Gastrocnemius medialis (tissue), 4 donors: ENCODE measurements around the gene EYA4. TPM values are rescaled to one million over a fixed set of nuclear protein-coding genes. Genes with fewer than 3 reads are reported as not detected.

Source experiments
- ATAC-seq, 2 donors: fragments of 150-250 bp; one replicate each; pipeline ENCODE4 v1.9.1; 2016
- DNase-seq, 2 donors: peaks; one replicate each; pipeline ENCODE4 v3.0.0-alpha.2; 2019
- H3K27ac ChIP-seq, 4 donors: fragments of 200-600 bp; sonication (generic); 1 replicate in 1 of 4; 2 replicates in 3 of 4; pipeline ENCODE4 v1.5.1; 2016 to 2018; ENCODE audit warnings: mild to moderate bottlenecking in 2 of 4, moderate library complexity in 1 of 4
- H3K27me3 ChIP-seq, 3 donors: fragments of 200-600 bp; sonication (generic) in 2 of 3; 1 replicate in 1 of 3; 2 replicates in 2 of 3; pipeline versions ENCODE4 v1.5.1 to v1.6.0; 2016 to 2019; ENCODE audit warnings: mild to moderate bottlenecking in 1 of 3, moderate library complexity in 1 of 3
- H3K36me3 ChIP-seq, 2 donors: fragments of 200-600 bp; sonication (generic) in 1 of 2; one replicate each; pipeline ENCODE4 v1.5.1; 2017 to 2018
- H3K4me1 ChIP-seq, 2 donors: fragments of 200-600 bp; sonication (generic) in 1 of 2; one replicate each; pipeline ENCODE4 v1.5.1; 2016 to 2017; ENCODE audit warnings: mild to moderate bottlenecking in 2 of 2
- H3K4me3 ChIP-seq, 4 donors: fragments of 200-600 bp; sonication (generic) in 3 of 4; 1 replicate in 1 of 4; 2 replicates in 3 of 4; pipeline ENCODE4 v1.5.1; 2016 to 2019; ENCODE audit warnings: mild to moderate bottlenecking in 2 of 4
- H3K9me3 ChIP-seq, 3 donors: fragments of 200-600 bp; sonication (generic) in 2 of 3; 1 replicate in 1 of 3; 2 replicates in 2 of 3; pipeline ENCODE4 v1.5.1; 2016 to 2019
- POLR2A ChIP-seq, 2 donors: fragments of 450-650 bp; IDR thresholded peaks; one replicate each; pipeline ENCODE4 v1.6.1; 2017; ENCODE audit warnings: antibody characterized with exemption in 2 of 2, mild to moderate bottlenecking in 2 of 2, moderate library complexity in 2 of 2
- in situ Hi-C, 4 donors: fragments of 200-750 bp; cut with MboI; loops; one replicate each; pipeline versions ENCODE4 v1.15.0 to v1.8.0; 2017; ENCODE audit warnings: low sequenced_read_pairs in 4 of 4
- intact Hi-C: fragments of 100-400 bp; cut with DNase I; formaldehyde crosslinking; loops from one replicate; pipeline ENCODE4 v1.15.1; 2023; ENCODE audit warnings: low total_unique reads
- total RNA-seq, 4 donors: library from RNA; depleted of rRNA; stranded (reverse); fragments of >200 nt; gene quantifications; one replicate each; pipeline versions ENCODE4 v1.1.0 to v1.2.3, GENCODE V29; 2016
- TF ChIP-seq, protein P1 (sequence below), 5 experiments: fragments of 450-650 bp in 3 of 5; fragments of 200-600 bp in 2 of 5; sonication (generic) in 2 of 5; IDR thresholded peaks in 4 of 5; conservative IDR thresholded peaks in 1 of 5; 1 replicate in 4 of 5; 2 replicates in 1 of 5; pipeline ENCODE4 v1.5.1; 2016 to 2019; ENCODE audit warnings: antibody characterized with exemption in 5 of 5, mild to moderate bottlenecking in 3 of 5, moderate library complexity in 3 of 5

The EYA4 gene
- total RNA-seq, 4 donors from 2014 or later: 33.7 to 110 (median 62.1) TPM

DNA sequence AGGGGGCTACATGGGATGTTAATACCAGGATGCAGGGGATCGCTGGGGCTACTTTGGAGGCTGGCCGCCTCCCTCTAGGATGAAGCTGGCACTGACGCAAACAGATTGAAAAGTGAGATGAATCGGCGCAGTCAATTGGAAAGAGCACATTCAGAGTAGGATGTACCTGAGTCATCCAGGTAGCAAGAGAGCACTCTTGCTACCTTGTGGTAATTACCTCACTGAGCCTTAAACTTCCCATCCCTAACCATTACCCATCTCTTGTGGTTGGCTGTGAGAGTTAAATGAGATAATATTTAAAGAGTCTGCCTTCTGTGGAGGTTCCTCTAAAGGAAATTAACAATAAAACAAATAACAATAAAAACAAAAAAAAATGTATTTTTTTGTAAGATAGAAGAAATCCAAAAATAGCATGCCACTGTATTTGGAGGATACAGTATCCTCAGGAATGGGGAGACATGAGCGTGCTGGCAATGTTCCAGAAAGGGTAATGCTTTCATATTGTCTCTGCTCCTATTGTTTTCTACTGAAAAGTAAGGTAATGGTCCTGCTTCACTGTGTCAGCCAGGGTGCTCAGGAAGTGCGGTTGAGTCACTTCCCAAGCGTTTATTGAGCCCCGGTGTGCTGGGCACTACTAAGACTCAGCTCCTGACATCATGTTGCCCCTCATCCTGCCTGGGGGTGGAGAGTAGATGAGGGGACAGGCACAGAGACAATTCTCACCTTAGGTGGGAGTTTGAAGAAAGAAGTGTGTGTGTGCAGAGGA, 301.1 kb downstream of the EYA4 start:
- Histone ChIP-seq H3K36me3 (no peaks in the 10 kb centered on the region), H3K9me3 (no peaks in the 10 kb centered on the region), H3K27ac (no peak overlapping the region), H3K4me1 (peaks cover 0 to 5% of the 10 kb centered on the region in 2 donors), H3K4me3 (no peak overlapping the region), H3K27me3 (no peaks in the 10 kb centered on the region)
- ATAC-seq (no peak), DNase-seq (no peak)
- in situ Hi-C loops (no loop called here), intact Hi-C loops (no loop called here)
- no peak for TF ChIP-seq POLR2A (IDR thresholded peaks at IDR 0.05)
- TF ChIP-seq, protein P1, sequence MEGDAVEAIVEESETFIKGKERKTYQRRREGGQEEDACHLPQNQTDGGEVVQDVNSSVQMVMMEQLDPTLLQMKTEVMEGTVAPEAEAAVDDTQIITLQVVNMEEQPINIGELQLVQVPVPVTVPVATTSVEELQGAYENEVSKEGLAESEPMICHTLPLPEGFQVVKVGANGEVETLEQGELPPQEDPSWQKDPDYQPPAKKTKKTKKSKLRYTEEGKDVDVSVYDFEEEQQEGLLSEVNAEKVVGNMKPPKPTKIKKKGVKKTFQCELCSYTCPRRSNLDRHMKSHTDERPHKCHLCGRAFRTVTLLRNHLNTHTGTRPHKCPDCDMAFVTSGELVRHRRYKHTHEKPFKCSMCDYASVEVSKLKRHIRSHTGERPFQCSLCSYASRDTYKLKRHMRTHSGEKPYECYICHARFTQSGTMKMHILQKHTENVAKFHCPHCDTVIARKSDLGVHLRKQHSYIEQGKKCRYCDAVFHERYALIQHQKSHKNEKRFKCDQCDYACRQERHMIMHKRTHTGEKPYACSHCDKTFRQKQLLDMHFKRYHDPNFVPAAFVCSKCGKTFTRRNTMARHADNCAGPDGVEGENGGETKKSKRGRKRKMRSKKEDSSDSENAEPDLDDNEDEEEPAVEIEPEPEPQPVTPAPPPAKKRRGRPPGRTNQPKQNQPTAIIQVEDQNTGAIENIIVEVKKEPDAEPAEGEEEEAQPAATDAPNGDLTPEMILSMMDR (IDR thresholded peaks at IDR 0.05 in 4 of 5, conservative IDR thresholded peaks at IDR 0.05 in 1 of 5): no peak

DNA sequence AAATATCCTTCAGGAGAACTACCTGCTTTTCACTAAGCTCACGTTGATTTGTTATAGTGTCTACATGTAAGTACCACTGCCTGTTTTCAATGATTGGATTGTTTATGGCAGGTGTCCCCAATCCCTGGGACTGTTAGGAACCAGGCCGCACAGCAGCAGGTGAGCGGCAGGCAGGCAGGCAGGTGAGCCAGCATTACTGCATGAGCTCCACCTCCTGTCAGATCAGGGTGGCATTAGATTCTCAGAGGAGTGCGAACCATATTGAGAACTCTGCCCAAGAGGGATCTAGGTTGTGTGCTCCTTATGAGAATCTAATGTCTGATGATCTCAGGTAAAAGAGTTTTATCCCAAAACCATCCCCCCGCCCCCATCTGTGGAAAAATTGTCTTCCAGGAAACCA, 303.3 kb downstream of the EYA4 start:
- ATAC-seq: no peak
- Histone ChIP-seq H3K9me3 (no peaks in the 10 kb centered on the region), H3K36me3 (no peaks in the 10 kb centered on the region), H3K4me3 (no peak overlapping the region), H3K27ac (no peak overlapping the region), H3K4me1 (peaks cover 15 to 24% of the 10 kb centered on the region in 2 donors), H3K27me3 (no peaks in the 10 kb centered on the region)
- intact Hi-C loops (no loop called here), in situ Hi-C loops (no loop called here)
- DNase-seq: no peak
- no peak for TF ChIP-seq POLR2A (IDR thresholded peaks at IDR 0.05)
- TF ChIP-seq, protein P1 (IDR thresholded peaks at IDR 0.05 in 4 of 5, conservative IDR thresholded peaks at IDR 0.05 in 1 of 5): no peak

DNA sequence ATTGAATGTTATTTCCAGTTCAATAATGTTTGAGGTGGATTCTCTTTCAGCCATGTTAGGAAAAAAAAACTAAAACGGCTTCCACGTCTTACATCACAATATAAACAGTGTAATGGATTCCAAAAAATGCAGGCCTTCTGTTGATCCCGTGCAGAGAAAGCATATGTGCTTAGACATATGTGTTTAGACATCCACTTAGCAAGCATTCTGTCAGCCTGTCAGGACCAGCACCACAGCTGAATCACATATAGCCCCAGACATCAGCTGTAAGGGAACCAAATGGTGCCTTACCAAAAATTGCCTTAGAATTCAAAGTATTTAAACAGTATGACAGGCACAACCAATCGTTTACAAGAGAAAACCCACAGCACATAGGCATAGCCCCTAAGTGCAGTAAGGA, 304.9 kb downstream of the EYA4 start:
- Histone ChIP-seq H3K27ac (no peak overlapping the region), H3K27me3 (no peaks in the 10 kb centered on the region), H3K36me3 (no peaks in the 10 kb centered on the region), H3K4me3 (no peak overlapping the region), H3K4me1 (peaks cover 31 to 36% of the 10 kb centered on the region in 2 donors), H3K9me3 (no peaks in the 10 kb centered on the region)
- TF ChIP-seq POLR2A (IDR thresholded peaks at IDR 0.05): no peak
- TF ChIP-seq, protein P1 (IDR thresholded peaks at IDR 0.05 in 4 of 5, conservative IDR thresholded peaks at IDR 0.05 in 1 of 5): no peak
- in situ Hi-C loops: no loop called here
- no peak for ATAC-seq
- intact Hi-C loops: no loop called here
- no peak for DNase-seq

DNA sequence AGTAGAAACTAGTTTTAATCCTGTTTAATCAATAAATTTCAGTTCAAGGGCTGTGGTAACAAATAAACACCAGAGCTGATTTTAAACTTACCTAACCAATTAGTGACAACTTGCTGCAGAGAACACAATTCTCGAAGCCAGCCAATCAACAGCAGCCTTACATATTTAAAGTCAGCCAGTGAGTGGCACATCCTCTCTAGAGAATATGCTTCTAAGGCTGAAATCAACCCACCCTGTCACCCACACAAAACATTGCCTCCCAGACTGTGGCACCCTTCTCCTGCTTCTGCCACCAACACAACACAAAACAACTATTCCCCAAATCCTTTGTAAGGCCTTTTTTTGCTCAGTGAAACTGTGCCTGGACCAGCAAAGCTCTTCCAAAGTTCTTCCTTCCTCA, 306.0 kb downstream of the EYA4 start:
- peaks cover 42 to 47% of the 10 kb centered on the region in 2 donors for H3K4me1 ChIP-seq
- no peak for DNase-seq
- no peaks in the 10 kb centered on the region for H3K9me3 ChIP-seq
- no peak overlapping the region for H3K4me3 ChIP-seq
- H3K36me3 ChIP-seq: no peaks in the 10 kb centered on the region
- no peak for TF ChIP-seq POLR2A (IDR thresholded peaks at IDR 0.05)
- TF ChIP-seq, protein P1 (IDR thresholded peaks at IDR 0.05 in 4 of 5, conservative IDR thresholded peaks at IDR 0.05 in 1 of 5): no peak
- intact Hi-C loops (no loop called here), in situ Hi-C loops (no loop called here)
- ATAC-seq: no peak
- H3K27ac ChIP-seq: no peak overlapping the region
- no peaks in the 10 kb centered on the region for H3K27me3 ChIP-seq
